DMS 273 (cell line): Measurements from ENCODE around the gene TUSC2.
"Not testable (repeated sequence)": the region's sequence is repeated elsewhere in the genome, so short reads cannot be mapped to it uniquely, and the experiment has no call there.

Experiments used
- DNase-seq: peaks from one replicate; lab custom pipeline; 2025; ENCODE audit not compliant: unreplicated experiment; lab: John Stamatoyannopoulos, UW

TUSC2 gene

DNA sequence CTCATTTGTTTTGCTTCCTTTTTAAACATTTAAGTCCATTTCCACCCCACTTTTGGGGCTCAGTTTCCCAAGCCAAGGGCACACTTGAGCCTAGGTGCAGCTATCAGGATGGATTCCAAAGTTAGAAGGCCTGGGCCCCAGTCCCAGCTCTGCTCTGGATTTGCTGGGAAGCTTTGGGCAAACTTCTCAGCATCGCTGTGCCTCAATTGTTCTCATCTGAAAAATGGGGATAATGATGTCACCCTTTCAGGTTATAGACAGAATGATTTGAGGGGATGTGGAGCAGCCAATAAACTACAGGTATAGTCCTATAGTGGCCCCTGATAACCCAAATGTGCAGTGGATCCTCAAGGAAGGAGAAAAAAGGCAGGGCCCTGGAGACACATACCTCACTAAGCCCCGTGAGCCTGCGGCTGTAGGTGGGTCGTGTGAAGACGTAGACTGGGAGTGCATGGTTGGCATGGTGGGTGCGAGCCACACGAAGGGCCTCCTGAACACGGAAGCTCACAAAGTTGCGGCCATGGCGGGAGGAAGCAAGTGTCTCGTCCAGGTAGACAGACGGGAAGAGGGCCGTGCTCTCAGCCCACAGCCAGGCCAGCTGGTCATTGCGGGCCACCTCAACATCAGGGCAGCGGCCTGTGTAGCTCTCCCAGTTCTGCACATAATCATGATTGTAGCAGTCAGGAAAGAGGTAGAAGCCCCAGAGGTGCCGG is 8.7 kb downstream of the TUSC2 start:
- no peak for DNase-seq

DNA sequence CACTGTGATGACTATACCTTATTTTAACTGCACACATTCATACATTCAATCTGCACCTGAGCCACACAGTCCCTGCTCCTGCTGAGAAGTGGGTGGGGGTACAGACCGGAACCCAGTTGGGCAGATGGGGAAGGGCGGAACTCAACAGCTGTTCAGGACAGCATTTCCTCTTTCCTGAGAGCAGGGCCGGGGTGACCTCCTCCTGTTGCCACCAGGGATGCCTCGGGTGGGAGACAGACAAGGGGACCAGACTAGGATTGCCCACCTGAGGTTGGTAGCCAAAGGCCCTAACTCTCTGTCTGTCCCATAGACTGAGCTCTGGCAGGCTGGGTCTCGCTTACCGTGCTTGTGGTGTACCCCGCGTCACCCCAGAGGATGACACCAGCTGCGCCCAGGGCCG is 9.4 kb downstream of the TUSC2 start:
- DNase-seq, result no peak

DNA sequence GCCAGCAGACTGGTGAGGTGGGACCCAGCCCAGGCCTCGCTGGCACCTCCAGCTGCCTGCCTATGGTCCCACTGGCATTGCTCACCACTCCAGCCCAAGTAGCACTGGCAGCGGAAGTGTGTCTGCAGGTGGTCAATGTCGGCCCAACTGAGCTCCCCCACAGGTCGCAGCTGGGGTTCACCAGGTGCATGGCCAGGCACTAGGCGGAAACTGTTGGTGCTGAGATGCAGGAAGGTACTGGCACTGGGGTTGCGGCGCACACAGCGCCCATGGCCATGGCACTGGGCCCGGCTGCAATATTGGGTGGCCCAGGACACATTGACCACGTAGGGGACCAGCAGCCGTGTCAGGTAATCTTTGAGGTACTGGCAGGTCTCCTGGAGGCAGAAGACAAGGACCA is 9.9 kb downstream of the TUSC2 start:
- no peak for DNase-seq

DNA sequence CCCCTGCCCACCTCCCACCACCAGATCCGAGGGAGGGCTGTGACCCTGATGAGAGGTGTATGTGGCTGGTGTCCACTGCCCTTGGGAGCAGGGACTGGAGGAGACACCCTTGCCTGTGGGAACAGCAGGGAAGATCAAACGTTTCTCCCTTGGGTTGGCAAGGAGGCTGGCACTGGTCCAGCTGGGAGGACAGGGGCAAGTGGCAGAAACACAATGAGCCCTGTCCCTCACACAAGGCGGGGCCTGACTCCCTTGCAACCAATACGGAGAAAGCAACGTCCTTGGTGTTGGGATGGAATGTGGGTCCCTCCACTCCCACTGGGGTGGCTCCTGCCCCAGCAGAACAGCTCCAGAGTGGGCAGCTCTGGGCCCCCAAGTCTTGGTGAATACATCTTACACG is 10.7 kb downstream of the TUSC2 start:
- no peak for DNase-seq

DNA sequence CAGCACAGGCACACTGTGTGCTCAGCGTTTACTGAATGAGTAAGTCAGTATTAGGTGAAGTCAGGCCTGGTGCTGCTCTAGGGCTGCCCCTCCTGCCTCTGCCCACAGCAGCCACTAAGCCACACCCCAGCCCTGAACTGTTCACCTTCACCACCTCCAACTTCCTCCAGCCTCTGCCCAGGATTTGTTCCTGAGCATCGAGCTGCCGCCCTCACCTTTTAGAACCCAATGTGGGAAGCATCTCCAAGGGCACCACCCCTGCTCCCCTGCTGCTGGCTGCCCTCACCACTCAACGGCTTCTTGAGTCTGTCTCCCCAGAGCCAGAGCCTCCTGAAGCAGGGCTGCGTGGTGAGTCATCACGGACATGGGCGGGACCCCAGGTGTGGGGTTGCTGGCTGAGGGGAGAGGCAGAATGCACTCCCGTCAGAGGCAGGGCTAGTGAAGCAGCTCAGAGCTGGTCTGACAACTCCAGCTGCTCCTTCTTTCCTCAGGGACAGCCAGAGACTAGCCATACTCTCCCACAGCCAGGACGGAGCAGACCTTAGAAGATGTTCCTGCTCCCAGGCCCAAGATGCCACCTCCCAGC is 11.3 kb downstream of the TUSC2 start:
- DNase-seq, result peak; percentile 37

DNA sequence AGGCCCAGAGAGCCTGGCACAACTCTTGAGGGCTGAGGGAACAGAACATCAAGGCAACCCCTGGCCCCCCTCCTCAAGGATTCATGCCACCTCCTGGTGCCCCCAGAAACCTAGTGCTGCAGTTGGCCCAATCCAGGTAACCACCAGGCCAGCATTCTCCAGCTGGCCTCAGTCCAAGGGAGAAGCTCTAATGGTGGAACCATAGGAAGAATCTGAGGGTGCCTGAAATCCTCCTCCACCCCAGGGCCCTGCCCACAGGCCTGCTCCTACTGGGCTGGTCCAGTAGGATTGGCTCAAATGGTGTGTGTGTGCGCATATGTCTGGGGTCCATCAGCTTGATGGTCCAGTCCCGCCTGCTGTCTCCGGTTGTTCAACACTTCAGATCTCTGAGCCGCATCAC is 13.2 kb downstream of the TUSC2 start:
- no peak for DNase-seq

DNA sequence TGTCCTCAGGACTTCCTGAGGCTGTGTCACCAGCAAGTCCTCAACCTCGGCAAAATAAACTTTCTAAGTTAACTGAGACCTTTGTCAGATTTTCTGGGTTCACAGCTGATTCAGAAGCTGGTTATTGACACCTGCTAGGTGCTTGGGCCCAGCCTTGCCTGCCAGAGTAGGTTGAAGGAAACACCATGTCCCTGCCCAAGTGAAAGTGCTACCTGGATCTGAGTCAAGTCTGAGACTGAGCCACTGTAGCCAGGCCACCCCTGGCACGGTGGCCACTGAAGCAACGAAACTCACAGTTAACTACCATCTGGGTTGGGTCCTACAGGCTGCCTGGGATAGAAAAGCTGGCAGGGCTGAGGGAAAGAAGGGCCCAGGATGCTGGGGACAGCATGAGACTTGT is 13.7 kb downstream of the TUSC2 start:
- DNase-seq, result no peak

DNA sequence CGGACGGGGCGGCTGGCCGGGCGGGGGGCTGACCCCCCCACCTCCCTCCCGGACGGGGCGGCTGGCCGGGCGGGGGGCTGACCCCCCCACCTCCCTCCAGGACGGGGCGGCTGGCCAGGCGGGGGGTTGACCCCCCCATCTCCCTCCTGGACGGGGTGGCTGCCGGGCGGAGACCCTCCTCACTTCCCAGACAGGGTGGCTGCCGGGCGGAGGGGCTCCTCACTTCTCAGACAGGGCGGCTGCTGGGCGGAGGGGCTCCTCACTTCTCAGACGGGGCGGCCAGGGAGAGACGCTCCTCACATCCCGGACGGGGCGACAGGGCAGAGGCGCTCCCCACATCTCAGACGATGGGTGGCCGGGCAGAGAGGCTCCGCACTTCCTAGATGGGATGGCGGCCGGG is 16.0 kb downstream of the TUSC2 start:
- DNase-seq, result not testable (repeated sequence)

DNA sequence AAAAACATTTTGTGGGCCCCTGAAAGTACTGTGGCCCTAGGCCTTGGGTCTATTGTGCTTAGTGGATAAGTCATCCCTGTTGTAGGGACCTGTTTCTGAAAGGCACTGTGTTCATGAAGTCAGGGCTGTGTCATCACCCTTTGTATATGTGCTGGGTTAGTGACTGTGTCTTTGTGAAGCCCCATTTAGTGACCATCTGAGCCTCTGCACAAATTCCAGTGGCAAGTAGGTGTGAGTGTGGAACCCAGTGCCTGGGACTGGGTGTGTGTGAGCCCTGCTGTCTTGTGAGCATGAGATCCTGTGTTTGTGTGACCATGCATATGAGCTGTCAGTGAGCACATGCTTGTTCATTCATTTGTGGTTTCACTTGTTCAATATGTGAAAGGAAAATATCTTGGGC is 23.4 kb downstream of the TUSC2 start:
- no peak for DNase-seq

DNA sequence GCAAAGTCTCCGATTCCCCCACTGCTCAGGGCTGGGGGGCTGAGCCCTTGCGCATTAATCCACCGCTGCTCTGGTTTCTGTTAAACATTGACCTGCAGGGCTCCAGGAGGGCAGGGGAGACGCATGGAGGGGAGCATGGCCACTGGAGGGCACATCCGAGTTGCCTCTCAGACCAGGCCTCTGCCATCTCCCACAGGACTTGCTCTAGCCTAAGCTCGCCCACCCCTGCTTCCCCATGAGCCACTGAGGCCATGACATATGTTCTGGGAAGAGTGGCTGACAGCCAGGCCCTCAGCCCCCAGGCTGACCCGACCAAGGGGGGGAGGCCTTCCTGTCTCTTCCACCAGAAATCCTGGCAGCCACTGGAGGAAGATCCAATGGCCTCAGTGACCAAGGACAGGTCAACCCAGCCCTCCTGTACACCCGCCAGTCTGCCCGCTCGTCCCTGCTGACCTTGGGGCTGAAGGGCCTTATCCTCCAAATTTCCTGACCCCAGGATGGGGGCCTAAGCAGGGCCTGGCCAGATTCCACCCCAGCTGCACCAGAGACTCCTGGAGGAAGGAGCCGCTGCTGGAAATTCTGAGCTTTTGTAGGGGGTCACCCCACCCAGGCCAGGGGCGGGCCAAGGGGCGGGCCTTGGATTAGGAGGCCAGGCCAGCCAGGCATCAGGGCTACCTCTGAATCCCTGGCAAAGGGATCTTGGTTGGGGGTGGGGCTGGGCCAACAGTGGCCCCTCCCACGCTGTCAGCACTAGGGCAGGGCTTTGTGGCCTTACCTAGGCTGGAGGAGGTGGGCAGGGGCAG is 24.8 kb downstream of the TUSC2 start, which contains the start of gene HYAL1:
HYAL1 (minus strand) TSS at position 562 of the 803 bp plus-strand sequence. CDS start 618 bp downstream, outside the sequence.
- DNase-seq, result peak; percentile 61

DNA sequence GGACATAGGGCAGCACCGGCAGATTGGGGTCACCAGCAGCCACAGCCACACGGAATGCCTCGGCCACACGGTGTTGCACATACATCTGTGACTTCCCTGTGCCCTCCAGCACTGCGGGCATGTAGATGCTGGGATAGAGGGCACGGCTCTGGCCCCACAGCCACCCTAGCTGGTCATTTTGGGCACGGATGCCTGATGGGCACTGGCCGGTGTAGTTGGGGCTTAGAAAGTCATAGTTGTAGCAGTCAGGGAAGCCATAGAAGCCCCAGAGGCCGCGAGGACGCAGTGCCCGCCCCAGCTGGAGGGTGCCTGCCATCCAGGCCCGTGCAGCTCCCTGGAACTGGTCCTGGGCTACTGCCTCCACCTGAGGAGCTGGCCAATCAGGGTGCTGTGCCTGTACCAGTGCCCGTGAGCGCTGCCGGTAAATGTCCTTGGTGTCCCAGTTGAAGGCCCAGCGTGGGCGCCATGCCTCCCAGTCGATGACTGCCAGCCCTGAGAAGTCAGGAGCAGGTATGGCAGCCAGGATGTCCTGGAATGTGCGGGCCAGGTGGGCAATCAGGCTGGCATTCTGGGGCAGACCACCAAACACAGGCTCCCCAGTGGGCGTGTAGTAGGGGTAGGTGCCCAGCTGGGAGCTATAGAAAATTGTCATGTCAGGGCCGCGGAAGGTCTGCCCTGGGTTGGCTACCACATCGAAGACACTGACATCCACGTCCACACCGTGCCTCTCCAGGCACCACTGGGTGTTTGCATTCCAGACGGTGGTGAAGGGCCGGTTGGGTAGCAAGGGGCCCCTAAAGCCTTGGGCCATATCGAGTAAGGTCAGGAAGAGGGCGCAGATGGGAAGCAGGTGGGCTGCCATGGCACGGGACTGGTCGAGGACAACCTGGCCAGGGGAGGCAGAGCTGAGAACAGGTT is 25.7 kb downstream of the TUSC2 start:
- no peak for DNase-seq

DNA sequence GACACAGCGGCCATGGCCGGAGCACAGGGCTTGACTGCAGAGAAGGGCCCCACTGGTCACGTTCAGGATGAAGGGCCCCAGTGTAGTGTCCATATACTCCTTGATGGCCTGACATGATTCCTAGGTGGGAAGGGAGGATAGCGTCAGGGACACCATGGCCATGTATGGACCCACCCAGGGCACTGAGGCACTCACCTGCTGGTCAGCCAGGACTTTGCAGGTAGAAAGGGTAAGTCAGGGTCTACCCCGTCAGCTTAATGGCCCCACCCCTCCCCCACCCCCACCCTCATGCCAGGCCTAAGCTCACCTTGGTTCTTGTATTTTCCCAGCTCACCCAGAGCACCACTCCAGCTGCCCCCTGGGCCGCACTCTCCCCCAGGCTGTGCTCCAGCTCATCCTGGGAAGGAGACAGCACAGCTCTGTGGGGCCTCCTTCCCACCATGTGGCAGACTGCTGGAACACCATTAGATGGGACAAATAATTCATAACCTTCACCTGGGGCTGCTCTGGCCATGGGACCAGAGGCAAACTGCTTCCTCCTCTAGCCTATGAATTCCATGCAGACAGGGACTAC is 27.3 kb downstream of the TUSC2 start:
- DNase-seq, result no peak

DNA sequence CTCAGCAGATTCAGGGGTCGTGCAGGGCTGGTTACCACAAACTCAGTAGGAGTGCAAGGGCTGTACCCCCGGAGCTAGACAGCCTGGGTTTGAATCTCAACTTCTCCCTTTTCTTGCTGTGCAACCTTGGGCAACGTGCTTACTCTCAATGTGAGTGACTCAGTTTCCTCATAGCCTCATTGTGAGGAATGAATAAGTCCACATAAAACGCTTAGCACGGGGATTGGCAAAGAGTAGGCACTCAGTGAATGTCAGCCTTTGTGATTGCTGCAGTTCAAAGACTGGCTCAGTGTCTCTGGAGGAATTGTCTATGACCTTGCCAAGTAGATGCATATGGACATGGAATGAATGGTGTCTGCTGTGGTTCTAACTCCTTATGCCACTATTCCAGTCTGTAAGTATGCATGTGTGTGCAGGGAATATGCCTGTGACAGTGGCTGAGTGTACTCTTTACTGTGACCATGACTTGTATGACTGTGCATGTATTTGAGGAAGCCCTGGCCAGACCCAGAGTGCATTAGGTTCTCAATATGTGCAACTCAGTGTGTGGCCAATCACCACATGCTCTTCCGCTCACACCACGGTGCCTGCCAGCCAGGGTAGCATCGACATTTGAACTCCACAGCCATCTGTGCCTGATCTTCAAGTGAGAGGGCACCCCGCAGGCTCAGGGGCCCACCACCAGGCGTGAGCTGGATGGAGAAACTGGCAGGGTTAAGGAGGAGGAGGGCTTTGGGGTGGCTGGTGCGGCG is 27.9 kb downstream of the TUSC2 start:
- peak; percentile 74 for DNase-seq

DNA sequence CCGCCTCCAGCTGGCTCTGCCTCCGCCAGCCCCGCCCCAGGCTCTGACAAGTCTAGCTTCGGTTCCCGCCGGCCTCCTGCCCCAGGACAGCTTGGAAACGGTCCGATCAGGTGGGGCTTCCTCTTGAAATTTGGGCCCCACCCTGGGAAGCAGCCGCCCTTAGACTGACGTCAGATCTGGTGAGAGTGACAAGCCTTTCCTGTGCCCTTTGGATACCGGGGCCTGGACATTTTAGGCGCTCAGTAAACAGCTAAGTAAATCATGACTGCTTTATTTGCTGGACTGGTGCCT is 28.4 kb downstream of the TUSC2 start:
- no peak for DNase-seq

DNA sequence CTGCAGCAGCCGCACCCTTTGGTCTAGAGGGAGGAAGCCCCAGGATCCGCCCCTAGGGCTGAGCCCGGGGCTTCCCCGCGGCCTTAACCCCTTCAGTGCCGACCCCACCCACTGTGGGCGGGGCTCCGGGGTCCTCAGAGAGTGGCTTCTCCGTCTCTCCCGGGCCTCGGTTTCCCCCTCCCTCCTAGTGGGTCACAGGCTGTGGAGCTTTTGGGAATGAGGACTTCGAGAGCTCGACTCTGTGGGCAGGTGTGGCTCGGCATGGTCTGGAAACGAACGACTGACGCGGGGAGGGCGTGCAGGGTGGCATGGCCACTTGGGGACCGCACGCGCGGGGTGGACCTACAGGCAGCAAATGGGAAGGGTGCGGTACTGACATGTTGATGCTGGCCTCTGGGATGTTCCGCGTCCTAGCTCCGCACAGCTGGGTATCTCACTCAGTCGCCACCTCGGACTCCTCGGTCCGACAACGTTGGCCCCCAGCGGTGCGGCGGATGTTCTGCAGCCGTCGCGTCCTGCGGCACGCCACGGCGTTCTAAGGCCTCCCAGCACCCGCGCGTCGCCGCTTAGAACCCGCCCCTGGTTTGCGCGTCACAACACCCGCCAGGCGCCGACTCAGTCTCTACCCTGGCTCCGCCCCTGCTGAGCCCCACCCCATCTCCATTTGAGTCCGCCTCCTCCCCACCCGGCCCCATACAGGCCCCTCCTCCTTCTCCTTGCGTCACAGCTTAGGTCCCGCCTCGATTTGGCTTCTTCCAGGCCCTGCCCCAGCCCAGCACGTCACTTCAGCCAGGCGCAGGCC is 29.0 kb downstream of the TUSC2 start, which contains the start of the genes HYAL3 and NAA80:
HYAL3 (minus strand) TSS at position 570 of the 802 bp plus-strand sequence. CDS start 3,803 bp downstream, outside the sequence.
NAA80 (minus strand) TSS at position 570 of the 802 bp plus-strand sequence. CDS start 1,942 bp downstream, outside the sequence.
- DNase-seq, result peak; percentile 98

DNA sequence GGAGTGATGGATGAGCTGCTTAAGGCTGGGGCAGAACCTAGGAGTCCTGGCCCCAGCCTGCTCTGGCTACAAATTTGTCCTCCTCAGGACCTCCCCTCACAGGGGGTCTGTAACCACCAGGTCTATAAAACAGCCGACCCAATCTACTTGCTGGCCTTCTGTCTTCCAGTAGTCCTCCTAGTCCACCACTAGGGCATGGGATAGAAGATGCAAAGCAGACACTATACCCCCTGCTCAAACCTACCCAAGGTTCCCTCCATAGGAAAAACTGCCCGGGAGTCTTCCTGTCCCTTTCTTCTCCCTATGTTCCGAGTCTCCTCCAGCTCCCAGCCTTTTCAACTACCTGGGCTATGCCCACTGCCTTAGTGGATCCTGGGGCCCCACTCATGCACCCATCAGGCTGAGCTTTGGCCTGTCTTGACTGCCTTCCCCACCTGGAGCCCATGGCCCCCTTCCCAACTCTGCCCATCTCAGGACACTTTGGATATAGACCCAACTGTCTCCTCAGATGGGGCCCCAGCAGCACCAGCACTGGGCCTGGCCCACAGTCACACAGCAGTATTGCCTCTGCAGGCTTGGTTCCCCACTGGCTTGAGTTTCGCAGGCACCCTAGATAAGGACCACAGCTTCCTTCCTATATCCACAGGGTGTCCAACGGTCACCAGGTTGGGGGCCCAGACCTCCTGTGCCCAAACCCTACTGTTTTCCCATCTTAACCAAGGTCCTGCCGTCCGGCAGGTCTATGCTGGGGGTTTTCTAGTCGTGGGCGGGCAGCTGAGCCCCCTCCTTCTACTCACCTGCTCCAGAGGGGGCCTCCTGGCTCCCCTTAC is 29.9 kb downstream of the TUSC2 start:
- no peak for DNase-seq

DNA sequence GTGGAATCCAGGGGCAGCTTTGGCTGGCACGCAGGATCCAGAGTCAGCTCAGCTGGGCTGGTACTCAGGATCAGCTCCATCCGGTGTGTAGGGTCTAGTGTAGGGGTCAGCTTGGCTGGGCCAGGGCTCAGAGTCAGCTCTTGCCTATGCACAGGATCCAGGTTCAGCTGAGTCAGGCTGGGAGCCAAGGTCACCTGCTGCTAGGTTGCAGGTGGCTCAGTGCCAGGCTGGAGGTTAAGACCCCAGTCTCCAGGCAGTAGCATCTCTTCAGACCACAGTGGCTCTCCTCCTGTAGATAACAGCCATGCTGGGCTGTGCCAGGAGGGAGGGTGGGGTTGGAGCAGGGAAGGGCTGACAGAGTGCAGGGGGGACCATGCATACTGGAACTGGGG is 30.6 kb downstream of the TUSC2 start:
- no peak for DNase-seq

DNA sequence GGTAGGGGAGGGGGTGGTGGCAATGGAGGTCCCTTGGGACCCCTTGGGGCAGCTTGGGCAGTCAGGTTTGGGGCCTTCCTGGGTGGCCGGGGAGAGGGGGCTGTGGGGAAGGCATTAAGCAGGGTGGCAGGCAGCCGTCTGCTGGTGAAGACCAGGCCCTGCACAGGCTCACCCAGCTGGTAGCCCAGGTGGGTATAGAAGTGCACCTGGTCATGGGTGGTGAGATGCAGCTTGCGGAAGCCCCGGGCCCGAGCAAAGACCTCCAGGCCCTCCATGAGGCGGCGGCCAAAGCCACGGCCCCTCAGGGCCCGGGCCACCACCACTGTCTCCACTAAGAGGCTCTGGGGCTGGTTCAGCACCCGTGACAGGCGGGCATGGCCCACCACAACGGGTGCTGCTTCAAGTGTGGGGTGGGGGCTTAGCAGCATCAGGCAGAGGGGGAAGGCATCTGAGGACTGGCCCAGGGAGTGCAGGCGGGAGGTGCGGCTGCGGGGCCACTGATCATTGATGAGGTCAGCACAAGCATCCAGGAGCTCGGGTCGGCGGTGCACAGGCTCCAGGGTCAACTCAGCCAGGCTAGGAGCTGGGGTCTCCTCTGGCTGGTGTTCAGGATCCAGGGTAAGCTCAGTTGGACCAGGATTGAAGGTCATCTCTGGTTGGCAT is 31.2 kb downstream of the TUSC2 start:
- no peak for DNase-seq
